ENCODE measurements around the gene APOBEC2. TPM values are rescaled to one million over a fixed set of nuclear protein-coding genes. Genes with fewer than 3 reads are reported as not detected.
"Not testable (repeated sequence)": the region's sequence is repeated elsewhere in the genome, so short reads cannot be mapped to it uniquely, and the experiment has no call there.

Gene APOBEC2
- total RNA-seq, 4 donors from 2014 or later = not detected

DNA sequence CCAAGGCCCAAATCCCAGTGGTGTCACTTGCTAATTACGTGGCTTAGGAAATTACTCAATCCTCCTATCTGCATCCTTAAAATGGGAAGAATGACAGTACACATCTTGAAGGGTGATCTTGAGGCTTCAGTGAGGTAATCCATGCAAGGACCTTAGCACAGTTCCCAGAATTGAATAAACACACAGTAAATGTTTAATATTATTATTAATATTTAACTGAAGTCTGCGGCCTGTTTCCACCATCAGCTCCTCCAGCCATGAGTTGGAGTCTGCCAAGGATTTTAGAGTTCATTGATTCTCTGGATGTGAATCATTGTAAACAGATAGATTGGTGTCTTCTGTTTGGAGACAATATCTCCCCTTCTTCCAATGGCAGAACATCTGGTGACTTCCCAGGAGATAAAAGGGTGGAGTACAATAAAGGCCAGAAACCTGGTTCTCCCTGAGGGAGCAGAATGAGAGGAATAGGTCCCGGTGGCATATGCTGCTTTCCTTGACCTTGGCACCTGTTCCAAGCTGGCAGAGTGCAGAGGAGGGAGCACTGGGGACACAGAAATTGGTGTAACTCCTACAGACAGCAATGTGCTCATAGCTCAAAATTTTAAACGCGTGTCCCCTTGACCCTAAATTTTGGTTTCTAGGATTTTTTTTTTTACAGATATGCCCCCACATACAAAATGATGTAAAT, 39.4 kb upstream of the APOBEC2 start:
- no peak for DNase-seq (ENCODE audit: low spot score in 2 of 2)
- Histone ChIP-seq H3K27me3 (no peaks in the 10 kb centered on the region), H3K4me3 (no peak overlapping the region), H3K27ac (no peak overlapping the region), H3K4me1 (no peaks in the 10 kb centered on the region), H3K36me3 (no peaks in the 10 kb centered on the region), H3K9me3 (no peaks in the 10 kb centered on the region)
- 89% methylated on average over 5 of the region's 5 CpGs for WGBS
- TF ChIP-seq EP300 (IDR thresholded peaks at IDR 0.05) (no peak), POLR2AphosphoS5 (IDR thresholded peaks at IDR 0.05) (no peak), CTCF (IDR thresholded peaks at IDR 0.05) (no peak), POLR2A (IDR thresholded peaks at IDR 0.05) (no peak)

DNA sequence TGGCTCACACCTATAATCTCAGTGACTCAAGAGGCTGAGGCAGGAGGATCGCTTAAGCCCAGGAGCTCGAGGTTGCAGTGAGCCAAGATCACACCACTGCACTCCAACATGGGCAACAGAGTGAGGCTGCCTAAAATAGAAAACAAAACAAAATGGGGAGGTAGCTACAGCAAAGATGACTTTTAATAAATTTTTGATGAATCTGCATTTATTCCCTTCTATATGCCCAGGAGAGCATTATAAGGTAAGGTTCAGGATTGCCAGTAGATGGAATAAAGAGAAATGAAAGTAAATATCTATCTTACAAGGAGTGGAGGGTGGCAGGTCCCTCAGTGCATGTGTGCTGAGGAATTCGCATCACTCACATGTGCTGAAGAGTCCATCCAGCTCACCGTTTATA, 38.2 kb upstream of the APOBEC2 start:
- 90% methylated on average over 4 of the region's 4 CpGs for WGBS

GRCh38 chr6:41015860-41016259, 37.1 kb upstream of the APOBEC2 start:
- DNase-seq (ENCODE audit: low spot score in 2 of 2); H3K27ac ChIP-seq; H3K27me3 ChIP-seq; H3K9me3 ChIP-seq; H3K4me3 ChIP-seq; H3K4me1 ChIP-seq; H3K36me3 ChIP-seq: not testable (repeated sequence)
- WGBS = 94% methylated on average over 5 of the region's 5 CpGs

More for the DNA sequence above, 38.2 kb upstream of the APOBEC2 start:
- TF ChIP-seq EP300 (IDR thresholded peaks at IDR 0.05) (no peak), CTCF (IDR thresholded peaks at IDR 0.05) (no peak), POLR2AphosphoS5 (IDR thresholded peaks at IDR 0.05) (no peak), POLR2A (IDR thresholded peaks at IDR 0.05) (no peak)
- Histone ChIP-seq H3K36me3 (no peaks in the 10 kb centered on the region), H3K27me3 (no peaks in the 10 kb centered on the region), H3K4me1 (no peaks in the 10 kb centered on the region), H3K4me3 (no peak overlapping the region), H3K27ac (no peak overlapping the region), H3K9me3 (no peaks in the 10 kb centered on the region)
- no peak for DNase-seq (ENCODE audit: low spot score in 2 of 2)

GRCh38 chr6:41017663-41018062, 35.3 kb upstream of the APOBEC2 start:
- TF ChIP-seq POLR2AphosphoS5 (IDR thresholded peaks at IDR 0.05) (no peak), CTCF (IDR thresholded peaks at IDR 0.05) (no peak), EP300 (IDR thresholded peaks at IDR 0.05) (no peak), POLR2A (IDR thresholded peaks at IDR 0.05) (no peak)
- no peak for DNase-seq (ENCODE audit: low spot score in 2 of 2)
- no peaks in the 10 kb centered on the region for H3K9me3 ChIP-seq
- H3K27ac ChIP-seq = no peak overlapping the region
- H3K36me3 ChIP-seq = no peaks in the 10 kb centered on the region
- 100% methylated on average over 1 of the region's 1 CpG for WGBS
- H3K27me3 ChIP-seq = no peaks in the 10 kb centered on the region
- H3K4me3 ChIP-seq = no peak overlapping the region
- H3K4me1 ChIP-seq = peaks cover 7% of the 10 kb centered on the region

GRCh38 chr6:41021832-41022231, 31.2 kb upstream of the APOBEC2 start:
- Histone ChIP-seq H3K27ac (no peak overlapping the region), H3K4me3 (no peak overlapping the region), H3K36me3 (no peaks in the 10 kb centered on the region), H3K4me1 (peaks cover 7% of the 10 kb centered on the region), H3K9me3 (no peaks in the 10 kb centered on the region), H3K27me3 (no peaks in the 10 kb centered on the region)
- DNase-seq (ENCODE audit: low spot score in 2 of 2) = no peak
- TF ChIP-seq POLR2AphosphoS5 (IDR thresholded peaks at IDR 0.05) (no peak), EP300 (IDR thresholded peaks at IDR 0.05) (no peak), CTCF (IDR thresholded peaks at IDR 0.05) (no peak), POLR2A (IDR thresholded peaks at IDR 0.05) (no peak)
- 70% methylated on average over 3 of the region's 3 CpGs for WGBS

GRCh38 chr6:41022294-41022693, 30.7 kb upstream of the APOBEC2 start:
- TF ChIP-seq POLR2A (IDR thresholded peaks at IDR 0.05) (no peak), EP300 (IDR thresholded peaks at IDR 0.05) (no peak), CTCF (IDR thresholded peaks at IDR 0.05) (no peak), POLR2AphosphoS5 (IDR thresholded peaks at IDR 0.05) (no peak)
- no peak for DNase-seq (ENCODE audit: low spot score in 2 of 2)
- Histone ChIP-seq H3K9me3 (no peaks in the 10 kb centered on the region), H3K36me3 (no peaks in the 10 kb centered on the region), H3K4me3 (no peak overlapping the region), H3K27ac (no peak overlapping the region), H3K27me3 (no peaks in the 10 kb centered on the region), H3K4me1 (peaks cover 10% of the 10 kb centered on the region)

Data from suprapubic skin (tissue), 4 donors.